ENCODE measurements around the gene B3GALNT1.
A peak's percentile ranks its signal among the peaks of the same experiment; 100 is the strongest.

The B3GALNT1 gene

DNA sequence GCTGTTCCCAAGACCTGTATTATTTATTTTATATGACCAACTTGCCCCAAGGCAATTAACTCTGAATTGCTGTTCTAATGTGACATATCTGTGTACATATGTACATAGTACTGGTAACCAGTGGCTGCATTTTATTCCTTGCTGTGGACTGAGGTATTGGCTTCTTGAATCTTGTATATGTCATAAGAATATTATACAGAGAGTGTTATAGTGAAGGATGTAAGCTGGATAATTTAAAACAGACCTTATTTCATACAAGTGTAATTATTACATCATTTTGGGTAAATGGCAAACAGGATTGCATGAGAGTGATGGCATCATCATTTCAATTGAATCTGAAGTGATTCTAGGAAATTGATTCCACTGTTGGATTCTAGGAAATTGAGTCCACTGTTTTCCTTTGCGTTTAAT lies 32.9 kb downstream of the B3GALNT1 start:
- Histone ChIP-seq H2AFZ (ENCODE audit: low read depth, low read length) (no peak overlapping the region), H3K27ac (ENCODE audit: low read length) (no peak overlapping the region), H4K20me1 (ENCODE audit: insufficient read depth, low read length) (peaks cover 3% of the 10 kb centered on the region; the same call in 1 of the 2 replicates), H3K79me2 (ENCODE audit: low read length) (no peaks in the 10 kb centered on the region), H3K9me3 (ENCODE audit: insufficient read depth, low read length) (no peaks in the 10 kb centered on the region), H3K27me3 (ENCODE audit: low read depth, low read length) (peaks cover 4% of the 10 kb centered on the region; the same call in 1 of the 2 replicates), H3K36me3 (replicated peaks; ENCODE audit: low read depth, low read length) (no peaks in the 10 kb centered on the region), H3K4me1 (ENCODE audit: low read length) (peaks cover 30% of the 10 kb centered on the region), H3K9ac (ENCODE audit: low read length) (no peak overlapping the region), H3K4me2 (ENCODE audit: low read length) (no peak overlapping the region), H3K4me3 (ENCODE audit: low read length) (no peak overlapping the region)
- TF ChIP-seq CTCF (IDR thresholded peaks at IDR 0.05; ENCODE audit: low read depth, low read length) (no peak), EZH2phosphoT487 (IDR thresholded peaks at IDR 0.05; ENCODE audit: low read depth) (no peak)

DNA sequence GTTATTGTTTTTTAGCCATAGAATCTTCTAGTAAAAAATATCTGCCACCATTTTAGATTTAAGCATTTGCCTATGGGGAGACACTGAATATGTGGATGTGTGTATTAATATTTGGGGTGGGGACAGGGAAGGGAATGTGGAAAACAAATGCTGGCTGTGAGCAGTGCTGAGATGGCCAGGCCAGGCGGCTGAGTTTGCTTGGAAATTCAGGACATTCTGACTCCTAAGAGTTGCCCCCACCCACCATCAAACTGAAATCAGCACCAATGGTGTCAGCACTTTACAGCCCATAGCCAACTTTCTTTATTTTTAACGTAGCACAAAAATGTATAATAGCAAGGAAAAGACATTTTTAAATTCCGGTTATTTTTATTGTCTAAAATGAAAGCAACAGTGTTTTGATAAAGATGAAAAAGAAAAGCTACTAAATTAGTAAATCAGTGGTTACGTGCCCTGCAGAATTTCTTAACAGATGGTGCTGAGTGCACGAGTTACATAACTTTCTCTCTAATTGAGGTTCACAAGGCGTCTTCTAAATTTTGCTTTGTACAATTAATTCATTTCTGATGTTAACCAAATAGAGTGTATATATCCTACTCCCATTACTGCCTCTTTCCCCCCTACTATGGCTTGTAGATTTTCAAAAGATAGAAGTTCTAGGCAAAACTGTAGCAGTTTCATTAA lies 34.0 kb downstream of the B3GALNT1 start:
- H3K4me1 ChIP-seq (ENCODE audit: low read length): peaks cover 29% of the 10 kb centered on the region

GRCh38 chr3:161070252-161070930 lies 34.8 kb downstream of the B3GALNT1 start:
- Histone ChIP-seq H3K9me3 (ENCODE audit: insufficient read depth, low read length) (no peaks in the 10 kb centered on the region), H3K4me3 (ENCODE audit: low read length) (peak overlapping the region; percentile 52), H3K79me2 (ENCODE audit: low read length) (no peaks in the 10 kb centered on the region), H4K20me1 (ENCODE audit: insufficient read depth, low read length) (peaks cover 3% of the 10 kb centered on the region; the same call in 1 of the 2 replicates), H3K9ac (ENCODE audit: low read length) (no peak overlapping the region), H3K4me1 (ENCODE audit: low read length) (peaks cover 29% of the 10 kb centered on the region), H2AFZ (ENCODE audit: low read depth, low read length) (no peak overlapping the region), H3K27ac (ENCODE audit: low read length) (0 out of 2 replicates have a peak overlapping the region, but pooled peaks have one; percentile 22), H3K27me3 (ENCODE audit: low read depth, low read length) (peaks cover 4% of the 10 kb centered on the region; the same call in 1 of the 2 replicates), H3K4me2 (ENCODE audit: low read length) (peak overlapping the region; percentile 78), H3K36me3 (replicated peaks; ENCODE audit: low read depth, low read length) (no peaks in the 10 kb centered on the region)
- TF ChIP-seq EZH2phosphoT487 (IDR thresholded peaks at IDR 0.05; ENCODE audit: low read depth) (no peak), CTCF (IDR thresholded peaks at IDR 0.05; ENCODE audit: low read depth, low read length) (no peak)

More for the DNA sequence above, 34.0 kb downstream of the B3GALNT1 start:
- Histone ChIP-seq H3K9ac (ENCODE audit: low read length) (no peak overlapping the region), H3K4me3 (ENCODE audit: low read length) (no peak overlapping the region), H3K27me3 (ENCODE audit: low read depth, low read length) (peaks cover 4% of the 10 kb centered on the region; the same call in 1 of the 2 replicates), H3K27ac (ENCODE audit: low read length) (no peak overlapping the region), H3K4me2 (ENCODE audit: low read length) (no peak overlapping the region; the same call in 1 of the 2 replicates), H3K36me3 (replicated peaks; ENCODE audit: low read depth, low read length) (no peaks in the 10 kb centered on the region), H2AFZ (ENCODE audit: low read depth, low read length) (no peak overlapping the region), H3K79me2 (ENCODE audit: low read length) (no peaks in the 10 kb centered on the region), H4K20me1 (ENCODE audit: insufficient read depth, low read length) (peaks cover 3% of the 10 kb centered on the region; the same call in 1 of the 2 replicates), H3K9me3 (ENCODE audit: insufficient read depth, low read length) (no peaks in the 10 kb centered on the region)
- TF ChIP-seq EZH2phosphoT487 (IDR thresholded peaks at IDR 0.05; ENCODE audit: low read depth) (no peak), CTCF (IDR thresholded peaks at IDR 0.05; ENCODE audit: low read depth, low read length) (no peak)
